HepG2 (cell line): Measurements from ENCODE around the gene WDR87. TPM values are rescaled to one million over a fixed set of nuclear protein-coding genes. Genes with fewer than 3 reads are reported as not detected.
A peak's percentile ranks its signal among the peaks of the same experiment; 100 is the strongest.

Source experiments
- CBX5 ChIP-seq: sonication (generic); formaldehyde crosslinking; IDR thresholded peaks from 2 replicates; pipeline ENCODE4 v1.4.0; 2020; ENCODE audit warnings: missing genetic modification reagents, borderline replicate concordance
- CREB3 ChIP-seq: sonication (generic); formaldehyde crosslinking; IDR thresholded peaks from 2 replicates; pipeline ENCODE4 v1.5.0; 2020; ENCODE audit warnings: missing genetic modification reagents
- DMTF1 ChIP-seq: sonication (generic); formaldehyde crosslinking; IDR thresholded peaks from 2 replicates; pipeline ENCODE4 v1.4.0; 2020; ENCODE audit warnings: mild to moderate bottlenecking, missing genetic modification reagents
- DNMT3B ChIP-seq: conservative IDR thresholded peaks from 2 replicates; pipeline ENCODE4 v1.6.1; 2016; ENCODE audit warnings: missing biosample characterization, control low read depth
- GATAD1 ChIP-seq: IDR thresholded peaks from 2 replicates; pipeline ENCODE4 v1.6.1; 2016; ENCODE audit warnings: missing genetic modification reagents, missing compliant biosample characterization
- GLI4 ChIP-seq: sonication (generic); formaldehyde crosslinking; IDR thresholded peaks from 2 replicates; pipeline ENCODE4 v1.5.1; 2020; ENCODE audit warnings: missing genetic modification reagents, mild to moderate bottlenecking, moderate library complexity, borderline replicate concordance
- MXI1 ChIP-seq: IDR thresholded peaks from 3 replicates; pipeline ENCODE4 v1.6.1; 2012; ENCODE audit warnings: low read depth, low read length, inconsistent platforms, borderline replicate concordance
- RFXANK ChIP-seq: IDR thresholded peaks from 2 replicates; pipeline ENCODE4 v1.6.1; 2016
- SP2 ChIP-seq: sonication (generic); formaldehyde crosslinking; IDR thresholded peaks from 2 replicates; pipeline ENCODE4 v1.5.1; 2020; ENCODE audit warnings: mild to moderate bottlenecking, missing genetic modification reagents
- ZNF235 ChIP-seq: sonication (generic); formaldehyde crosslinking; IDR thresholded peaks from 2 replicates; pipeline ENCODE4 v1.8.1; 2023; ENCODE audit warnings: mild to moderate bottlenecking, missing genetic modification reagents, borderline replicate concordance
- polyA plus RNA-seq, 8 experiments: library from polyadenylated mRNA; depleted of rRNA in 3 of 8; stranded (reverse) in 7 of 8; unstranded in 1 of 8; fragments of >200 nt; fragmentation: Illumina TruSeq in 4 of 8; extraction: Trizol in 4 of 8; gene quantifications; 2 replicates each; pipeline versions ENCODE4 v1.2.1 to v1.2.3, GENCODE V29; 2011 to 2016; ENCODE audit warnings: low read depth in 4 of 8, missing spikeins in 1 of 8, mixed read lengths in 1 of 8; ENCODE audit not compliant: insufficient read depth in 1 of 8
- total RNA-seq, 5 experiments: library from RNA; depleted of rRNA; stranded (reverse); fragments of >200 nt; fragmentation: Illumina TruSeq; extraction: Trizol; gene quantifications; 2 replicates each; pipeline ENCODE4 v1.2.3, GENCODE V29; 2016; ENCODE audit warnings: low read depth in 1 of 5
- TF ChIP-seq, protein P1 (sequence below): sonication (generic); formaldehyde crosslinking; IDR thresholded peaks from 2 replicates; pipeline ENCODE4 v1.5.0; 2020; ENCODE audit warnings: mild to moderate bottlenecking, missing genetic modification reagents
- TF ChIP-seq, protein P2 (sequence below): sonication (generic); formaldehyde crosslinking; IDR thresholded peaks from 2 replicates; pipeline ENCODE4 v1.4.0; 2020; ENCODE audit warnings: missing genetic modification reagents, borderline replicate concordance
- TF ChIP-seq, protein P3 (sequence below): IDR thresholded peaks from 2 replicates; pipeline ENCODE4 v1.6.1; 2012; ENCODE audit warnings: low read depth, low read length, improper control_type of control experiment
- TF ChIP-seq, protein P4 (sequence below): sonication (generic); formaldehyde crosslinking; IDR thresholded peaks from 2 replicates; pipeline ENCODE4 v1.4.0; 2020; ENCODE audit warnings: mild to moderate bottlenecking, missing genetic modification reagents

Gene WDR87
- total and polyA plus RNA-seq, 2 of the 13 experiments (the other 11 are each of a cell fraction or from before 2014, with no cell fraction given) = not detected

DNA sequence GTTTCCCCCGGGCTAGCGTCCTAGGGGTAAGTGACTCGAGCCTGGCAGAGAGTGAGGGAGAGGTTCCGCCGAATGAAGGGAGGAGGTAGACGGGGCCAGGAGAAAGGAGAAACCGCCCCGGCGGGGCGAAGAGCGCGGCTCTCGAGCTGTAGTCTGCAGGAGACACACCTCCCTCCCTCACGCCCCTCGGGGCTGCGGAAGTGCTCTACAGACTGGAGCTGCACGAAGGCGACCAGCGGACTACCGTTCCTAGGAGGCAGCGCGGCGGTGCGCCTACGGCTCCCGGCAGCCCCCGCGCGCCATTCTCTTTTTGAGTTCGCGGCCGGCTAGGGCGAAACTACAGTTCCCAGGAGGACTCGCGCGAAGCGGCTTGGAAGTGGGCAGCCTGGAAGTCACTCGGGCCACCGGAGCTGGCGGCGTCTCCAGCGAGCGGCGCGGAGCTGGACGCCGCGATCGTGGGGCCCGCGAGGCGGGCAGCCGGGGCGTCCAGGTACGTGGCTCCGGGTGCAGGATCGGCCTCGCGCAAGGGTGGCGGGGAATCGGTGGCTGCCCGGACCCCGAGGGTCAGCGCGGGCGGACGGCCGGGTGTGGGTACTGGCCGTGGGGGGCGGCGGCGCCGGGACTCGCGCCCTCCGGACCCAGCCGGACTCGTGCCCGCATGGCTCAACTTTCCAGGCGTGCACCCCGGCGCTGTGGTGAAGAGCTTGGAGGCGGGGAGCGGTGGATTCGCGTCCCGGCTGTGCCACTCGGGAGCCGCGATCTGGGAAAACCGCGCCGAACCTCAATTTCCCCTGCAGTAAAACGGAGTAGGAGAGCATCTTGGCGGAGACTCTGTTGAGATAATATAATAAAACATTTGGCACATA, 708 bp upstream of the WDR87 start, which contains the start of gene SIPA1L3 (continued):
- TF ChIP-seq, protein P1, sequence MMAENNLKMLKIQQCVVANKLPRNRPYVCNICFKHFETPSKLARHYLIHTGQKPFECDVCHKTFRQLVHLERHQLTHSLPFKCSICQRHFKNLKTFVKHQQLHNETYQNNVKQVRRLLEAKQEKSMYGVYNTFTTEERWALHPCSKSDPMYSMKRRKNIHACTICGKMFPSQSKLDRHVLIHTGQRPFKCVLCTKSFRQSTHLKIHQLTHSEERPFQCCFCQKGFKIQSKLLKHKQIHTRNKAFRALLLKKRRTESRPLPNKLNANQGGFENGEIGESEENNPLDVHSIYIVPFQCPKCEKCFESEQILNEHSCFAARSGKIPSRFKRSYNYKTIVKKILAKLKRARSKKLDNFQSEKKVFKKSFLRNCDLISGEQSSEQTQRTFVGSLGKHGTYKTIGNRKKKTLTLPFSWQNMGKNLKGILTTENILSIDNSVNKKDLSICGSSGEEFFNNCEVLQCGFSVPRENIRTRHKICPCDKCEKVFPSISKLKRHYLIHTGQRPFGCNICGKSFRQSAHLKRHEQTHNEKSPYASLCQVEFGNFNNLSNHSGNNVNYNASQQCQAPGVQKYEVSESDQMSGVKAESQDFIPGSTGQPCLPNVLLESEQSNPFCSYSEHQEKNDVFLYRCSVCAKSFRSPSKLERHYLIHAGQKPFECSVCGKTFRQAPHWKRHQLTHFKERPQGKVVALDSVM (CRISPR knock-in tag) = 0 out of 2 replicates have a peak, but pooled peaks have one; percentile 42
- TF ChIP-seq CREB3 (CRISPR knock-in tag) (no peak), MXI1 (peak; percentile 76; the same call in 1 of the 3 replicates), SP2 (CRISPR knock-in tag) (no peak), DMTF1 (CRISPR knock-in tag) (no peak), RFXANK (CRISPR knock-in tag) (no peak), ZNF235 (CRISPR knock-in tag) (no peak), GLI4 (peak; percentile 14; the same call in 1 of the 2 replicates), GATAD1 (CRISPR knock-in tag) (peak; percentile 79), DNMT3B (CRISPR knock-in tag) (no peak), CBX5 (CRISPR knock-in tag) (no peak; the same call in 1 of the 2 replicates)
- TF ChIP-seq, protein P2, sequence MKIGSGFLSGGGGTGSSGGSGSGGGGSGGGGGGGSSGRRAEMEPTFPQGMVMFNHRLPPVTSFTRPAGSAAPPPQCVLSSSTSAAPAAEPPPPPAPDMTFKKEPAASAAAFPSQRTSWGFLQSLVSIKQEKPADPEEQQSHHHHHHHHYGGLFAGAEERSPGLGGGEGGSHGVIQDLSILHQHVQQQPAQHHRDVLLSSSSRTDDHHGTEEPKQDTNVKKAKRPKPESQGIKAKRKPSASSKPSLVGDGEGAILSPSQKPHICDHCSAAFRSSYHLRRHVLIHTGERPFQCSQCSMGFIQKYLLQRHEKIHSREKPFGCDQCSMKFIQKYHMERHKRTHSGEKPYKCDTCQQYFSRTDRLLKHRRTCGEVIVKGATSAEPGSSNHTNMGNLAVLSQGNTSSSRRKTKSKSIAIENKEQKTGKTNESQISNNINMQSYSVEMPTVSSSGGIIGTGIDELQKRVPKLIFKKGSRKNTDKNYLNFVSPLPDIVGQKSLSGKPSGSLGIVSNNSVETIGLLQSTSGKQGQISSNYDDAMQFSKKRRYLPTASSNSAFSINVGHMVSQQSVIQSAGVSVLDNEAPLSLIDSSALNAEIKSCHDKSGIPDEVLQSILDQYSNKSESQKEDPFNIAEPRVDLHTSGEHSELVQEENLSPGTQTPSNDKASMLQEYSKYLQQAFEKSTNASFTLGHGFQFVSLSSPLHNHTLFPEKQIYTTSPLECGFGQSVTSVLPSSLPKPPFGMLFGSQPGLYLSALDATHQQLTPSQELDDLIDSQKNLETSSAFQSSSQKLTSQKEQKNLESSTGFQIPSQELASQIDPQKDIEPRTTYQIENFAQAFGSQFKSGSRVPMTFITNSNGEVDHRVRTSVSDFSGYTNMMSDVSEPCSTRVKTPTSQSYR (CRISPR knock-in tag) = no peak
- TF ChIP-seq, protein P3, sequence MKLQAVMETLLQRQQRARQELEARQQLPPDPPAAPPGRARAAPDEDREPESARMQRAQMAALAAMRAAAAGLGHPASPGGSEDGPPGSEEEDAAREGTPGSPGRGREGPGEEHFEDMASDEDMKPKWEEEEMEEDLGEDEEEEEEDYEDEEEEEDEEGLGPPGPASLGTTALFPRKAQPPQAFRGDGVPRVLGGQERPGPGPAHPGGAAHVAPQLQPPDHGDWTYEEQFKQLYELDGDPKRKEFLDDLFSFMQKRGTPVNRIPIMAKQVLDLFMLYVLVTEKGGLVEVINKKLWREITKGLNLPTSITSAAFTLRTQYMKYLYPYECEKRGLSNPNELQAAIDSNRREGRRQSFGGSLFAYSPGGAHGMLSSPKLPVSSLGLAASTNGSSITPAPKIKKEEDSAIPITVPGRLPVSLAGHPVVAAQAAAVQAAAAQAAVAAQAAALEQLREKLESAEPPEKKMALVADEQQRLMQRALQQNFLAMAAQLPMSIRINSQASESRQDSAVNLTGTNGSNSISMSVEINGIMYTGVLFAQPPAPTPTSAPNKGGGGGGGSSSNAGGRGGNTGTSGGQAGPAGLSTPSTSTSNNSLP = no peak
- TF ChIP-seq, protein P4, sequence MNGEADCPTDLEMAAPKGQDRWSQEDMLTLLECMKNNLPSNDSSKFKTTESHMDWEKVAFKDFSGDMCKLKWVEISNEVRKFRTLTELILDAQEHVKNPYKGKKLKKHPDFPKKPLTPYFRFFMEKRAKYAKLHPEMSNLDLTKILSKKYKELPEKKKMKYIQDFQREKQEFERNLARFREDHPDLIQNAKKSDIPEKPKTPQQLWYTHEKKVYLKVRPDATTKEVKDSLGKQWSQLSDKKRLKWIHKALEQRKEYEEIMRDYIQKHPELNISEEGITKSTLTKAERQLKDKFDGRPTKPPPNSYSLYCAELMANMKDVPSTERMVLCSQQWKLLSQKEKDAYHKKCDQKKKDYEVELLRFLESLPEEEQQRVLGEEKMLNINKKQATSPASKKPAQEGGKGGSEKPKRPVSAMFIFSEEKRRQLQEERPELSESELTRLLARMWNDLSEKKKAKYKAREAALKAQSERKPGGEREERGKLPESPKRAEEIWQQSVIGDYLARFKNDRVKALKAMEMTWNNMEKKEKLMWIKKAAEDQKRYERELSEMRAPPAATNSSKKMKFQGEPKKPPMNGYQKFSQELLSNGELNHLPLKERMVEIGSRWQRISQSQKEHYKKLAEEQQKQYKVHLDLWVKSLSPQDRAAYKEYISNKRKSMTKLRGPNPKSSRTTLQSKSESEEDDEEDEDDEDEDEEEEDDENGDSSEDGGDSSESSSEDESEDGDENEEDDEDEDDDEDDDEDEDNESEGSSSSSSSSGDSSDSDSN (CRISPR knock-in tag) = peak; percentile 58
